Naive thymus-derived CD8-positive, alpha-beta T cell (primary cell): ENCODE results near the gene PLVAP. TPM values are rescaled to one million over a fixed set of nuclear protein-coding genes. Genes with fewer than 3 reads are reported as not detected.

Source experiments
- ATAC-seq, 2 donors: fragments of 150-1000 bp; cut with Tn5 transposase in 1 of 2; sonication (Bioruptor Pico), chemical (Tn5 transposase) in 1 of 2; 1 replicate in 1 of 2; 2 replicates in 1 of 2; pipeline ENCODE4 v1.10.0; 2021; ENCODE audit warnings: mild to moderate bottlenecking in 2 of 2, moderate library complexity in 2 of 2
- POLR2A ChIA-PET: fragments of 350-600 bp; sonication (Branson Sonifier 250); formaldehyde crosslinking; loops from one replicate; lab custom pipeline; 2021; ENCODE audit warnings: antibody characterized with exemption; lab: Charles Lee
- DNase-seq, 10 donors: peaks; one replicate each; pipeline versions ENCODE4 v3.0.0 to v3.0.0-alpha.2; 2020 to 2022
- H3K27ac Mint-ChIP-seq, 10 donors: one replicate each; pipeline ENCODE4 v1.8.0; 2020 to 2022; ENCODE audit warnings: mild to moderate bottlenecking in 10 of 10, mixed read lengths in 10 of 10, moderate library complexity in 4 of 10, inconsistent platforms in 1 of 10
- H3K27me3 Mint-ChIP-seq, 5 donors: one replicate each; pipeline ENCODE4 v1.8.0; 2021 to 2022; ENCODE audit warnings: mixed read lengths in 5 of 5
- H3K36me3 Mint-ChIP-seq, 3 donors: one replicate each; pipeline ENCODE4 v1.8.0; 2020 to 2022; ENCODE audit warnings: mixed read lengths in 3 of 3, mild to moderate bottlenecking in 2 of 3, inconsistent platforms in 1 of 3
- H3K4me1 Mint-ChIP-seq, 4 donors: one replicate each; pipeline ENCODE4 v1.8.0; 2021 to 2022; ENCODE audit warnings: mixed read lengths in 4 of 4
- H3K4me3 Mint-ChIP-seq, 10 donors: one replicate each; pipeline ENCODE4 v1.8.0; 2020 to 2022; ENCODE audit warnings: mild to moderate bottlenecking in 10 of 10, mixed read lengths in 10 of 10, moderate library complexity in 6 of 10, inconsistent platforms in 1 of 10
- H3K9me3 Mint-ChIP-seq, 9 donors: one replicate each; pipeline ENCODE4 v1.8.0; 2020 to 2022; ENCODE audit warnings: mixed read lengths in 9 of 9, mild to moderate bottlenecking in 3 of 9, inconsistent platforms in 1 of 9, moderate library complexity in 1 of 9
- polyA plus RNA-seq, 3 donors: library from polyadenylated mRNA; unstranded; fragments of 300-500 nt; fragmentation: Illumina TruSeq; gene quantifications; one replicate each; pipeline ENCODE4 v1.2.3, GENCODE V29; 2021
- total RNA-seq, 8 experiments: library from RNA in 2 of 8; stranded (reverse) in 2 of 8; gene quantifications; one replicate each; pipeline ENCODE4 v1.2.3 and lab custom pipeline; 2021 to 2026

Gene PLVAP
- total and polyA plus RNA-seq, 5 experiments from 2014 or later: not detected

DNA sequence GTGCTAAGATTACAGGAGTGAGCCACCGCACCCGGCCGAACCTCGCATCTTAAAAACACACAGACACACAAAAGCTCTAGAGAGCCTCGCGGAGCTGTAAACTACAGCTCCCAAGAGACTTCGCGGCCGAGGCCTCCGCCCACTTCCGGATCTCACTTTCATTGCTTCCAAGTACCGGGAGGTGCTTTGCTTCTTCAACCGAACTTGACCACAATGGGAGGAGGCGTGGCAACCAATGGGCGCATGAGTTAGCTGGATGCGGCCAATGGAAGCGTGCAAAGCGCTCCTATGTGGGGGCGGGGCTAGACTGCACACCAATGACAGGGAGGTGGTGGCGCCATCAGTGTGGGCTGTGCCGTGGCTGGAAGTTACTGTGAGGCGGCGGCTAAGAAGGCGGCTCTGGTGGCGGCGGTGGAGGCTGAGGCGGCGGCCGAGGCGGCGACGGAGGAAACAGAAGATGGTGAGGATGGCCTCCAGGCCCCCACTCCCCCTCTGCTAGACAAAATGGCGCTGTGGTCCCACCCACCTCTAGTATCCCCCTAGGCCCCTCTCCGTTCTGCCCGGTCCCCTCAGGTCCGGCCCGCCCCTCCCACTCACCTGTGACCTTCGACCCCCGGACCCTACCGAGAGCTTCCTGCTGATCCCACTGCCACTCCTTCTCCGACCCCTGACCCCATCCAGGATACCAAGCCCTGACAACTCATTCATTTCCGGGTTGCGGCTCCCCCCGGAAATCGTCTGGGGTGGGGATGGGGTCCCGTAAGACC is 67.8 kb downstream of the PLVAP start, which contains the start of gene DDA1:
Gene DDA1 (plus strand): TSS at position 366 of the 767 bp plus-strand sequence. CDS start 92 bp downstream, at position 458.
- DNase-seq: peak; percentile 92 to 100 (median 99)
- Mint-ChIP-seq H3K4me1 (peaks cover 28 to 56% (median 54%) of the 10 kb centered on the region in 4 donors), H3K9me3 (no peaks in the 10 kb centered on the region), H3K27ac (peak within 1 kb of the TSS; percentile 87 to 98 (median 95)), H3K36me3 (peaks cover 0 to 16% (median 0%) of the 10 kb centered on the region in 3 donors), H3K27me3 (no peaks in the 10 kb centered on the region), H3K4me3 (peak within 1 kb of the TSS; percentile 93 to 100 (median 98))
- POLR2A ChIA-PET: interaction anchor here (0.5 to 2.3 kb wide), 21 partner anchors 8 to 1799 kb away, joined by 3 to 36 read pairs (median 4); partner anchors contain the start of genes ANO8, BABAM1, HAUS8 and MVB12A
- ATAC-seq: peak; percentile 82 to 88

DNA sequence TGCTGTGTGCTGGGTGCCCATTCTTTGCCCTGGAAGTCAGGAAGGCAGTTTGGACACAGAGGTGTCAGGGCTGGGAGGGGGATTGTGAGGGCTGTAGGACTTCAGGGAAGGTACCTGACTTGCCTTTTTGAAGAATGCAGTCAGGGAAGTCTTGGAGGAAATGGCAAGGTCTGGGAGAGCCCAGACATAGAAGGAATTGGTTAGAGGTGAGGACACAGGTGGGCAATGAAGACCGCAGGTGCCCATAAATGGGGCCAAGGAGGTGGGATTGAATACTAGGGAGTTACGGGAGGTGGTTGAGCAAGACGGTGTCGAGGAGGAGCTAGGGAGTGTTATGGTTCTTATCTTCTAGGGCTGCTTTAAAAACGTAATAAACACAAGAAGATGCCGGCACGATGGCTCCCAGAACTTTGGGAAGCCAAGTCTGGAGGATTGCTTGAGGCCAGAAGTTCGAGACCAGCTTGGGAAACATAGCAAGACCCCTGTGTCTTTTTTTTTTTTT is 69.2 kb downstream of the PLVAP start:
- POLR2A ChIA-PET: interaction anchor here (0.6 to 2.3 kb wide), 5 partner anchors 16 to 177 kb away, joined by 3 to 21 read pairs (median 4); partner anchors contain the start of gene MVB12A
- Mint-ChIP-seq H3K4me1 (peaks cover 31 to 67% (median 63%) of the 10 kb centered on the region in 4 donors), H3K36me3 (peaks cover 0 to 7% (median 0%) of the 10 kb centered on the region in 3 donors)

DNA sequence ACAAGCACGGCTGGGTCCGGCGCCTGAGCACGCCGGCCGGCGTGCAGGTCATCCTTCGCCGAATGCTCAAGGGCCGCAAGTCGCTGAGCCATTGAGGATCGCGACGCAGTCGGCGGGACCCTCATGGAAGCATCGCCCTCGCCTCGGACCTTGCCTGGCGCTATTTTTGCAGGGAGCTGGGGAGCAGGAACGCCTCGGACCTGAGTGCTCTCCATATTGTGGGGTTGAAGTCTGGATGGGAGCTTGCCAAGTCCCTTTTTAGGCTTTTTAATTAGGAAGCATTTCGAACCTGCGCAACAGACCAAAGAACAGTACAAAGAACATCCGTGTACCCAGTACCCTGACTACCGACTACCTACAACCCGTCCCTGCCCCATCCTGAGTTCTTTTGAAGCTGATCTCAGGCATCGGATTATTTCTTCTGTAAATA is 70.8 kb downstream of the PLVAP start:
- H3K27me3 Mint-ChIP-seq: no peaks in the 10 kb centered on the region
- POLR2A ChIA-PET: interaction anchor here (0.7 to 2.8 kb wide), 9 partner anchors 9 to 1857 kb away, joined by 4 to 10 read pairs (median 4); partner anchors contain the start of gene BABAM1
- H3K4me1 Mint-ChIP-seq: peaks cover 30 to 67% (median 63%) of the 10 kb centered on the region in 4 donors
- peak overlapping the region in 9 of 10 donors; percentile 69 to 94 (median 93) for H3K27ac Mint-ChIP-seq
- no peak for ATAC-seq
- DNase-seq: no peak
- peaks cover 0 to 1% (median 0%) of the 10 kb centered on the region in 3 donors for H3K36me3 Mint-ChIP-seq
- H3K9me3 Mint-ChIP-seq: no peaks in the 10 kb centered on the region
- H3K4me3 Mint-ChIP-seq: peak overlapping the region; percentile 82 to 94 (median 91)

More for the DNA sequence above, 69.2 kb downstream of the PLVAP start:
- DNase-seq (no peak), ATAC-seq (no peak)
- peak overlapping the region; percentile 27 to 94 (median 57) for H3K4me3 Mint-ChIP-seq
- peak overlapping the region in 7 of 10 donors; percentile 24 to 79 (median 74) for H3K27ac Mint-ChIP-seq
- no peaks in the 10 kb centered on the region for H3K27me3 Mint-ChIP-seq
- H3K9me3 Mint-ChIP-seq: no peaks in the 10 kb centered on the region

DNA sequence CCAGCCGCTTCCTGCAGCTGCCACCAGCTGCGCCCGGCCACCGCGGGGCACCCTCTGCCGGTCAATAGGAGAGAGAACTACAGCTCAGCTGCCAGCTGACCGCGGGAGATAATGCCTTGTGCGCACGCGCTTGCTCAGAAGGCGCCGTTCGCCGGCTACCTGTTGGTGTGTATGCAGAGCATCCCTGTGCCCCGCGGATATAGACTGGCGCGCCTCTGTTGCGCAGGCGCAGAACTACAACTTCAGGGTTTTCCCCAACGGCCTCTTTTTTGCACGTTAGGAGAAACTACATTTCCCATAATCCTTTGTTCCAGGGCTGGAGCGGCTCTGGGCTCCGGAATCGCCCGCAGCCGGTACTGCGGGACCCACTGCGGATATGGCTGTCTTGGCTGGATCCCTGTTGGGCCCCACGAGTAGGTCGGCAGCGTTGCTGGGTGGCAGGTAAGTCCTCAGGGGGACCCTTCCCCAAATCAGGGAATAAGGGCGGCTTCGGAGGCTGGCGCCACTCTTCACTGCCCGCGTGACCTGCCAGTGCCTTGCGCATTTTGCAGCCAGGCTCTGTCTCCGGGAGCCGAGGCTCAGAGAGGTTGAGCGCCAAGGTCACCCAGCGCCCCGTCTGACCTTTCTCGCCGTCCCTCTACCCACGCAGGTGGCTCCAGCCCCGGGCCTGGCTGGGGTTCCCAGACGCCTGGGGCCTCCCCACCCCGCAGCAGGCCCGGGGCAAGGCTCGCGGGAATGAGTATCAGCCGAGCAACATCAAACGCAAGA is 71.4 kb downstream of the PLVAP start, which contains the start of gene MRPL34:
Gene MRPL34 (plus strand): TSS at position 356 of the 768 bp plus-strand sequence. CDS start 21 bp downstream, at position 377.
- no peaks in the 10 kb centered on the region for H3K9me3 Mint-ChIP-seq
- H3K4me3 Mint-ChIP-seq: peak within 1 kb of the TSS; percentile 82 to 94 (median 91)
- DNase-seq: peak; percentile 84 to 98 (median 93)
- H3K4me1 Mint-ChIP-seq: peaks cover 29 to 64% (median 59%) of the 10 kb centered on the region in 4 donors
- no peaks in the 10 kb centered on the region for H3K36me3 Mint-ChIP-seq
- ATAC-seq: peak; percentile 59 to 63
- H3K27me3 Mint-ChIP-seq: no peaks in the 10 kb centered on the region
- peak within 1 kb of the TSS; percentile 41 to 96 (median 93) for H3K27ac Mint-ChIP-seq
- POLR2A ChIA-PET: interaction anchor here (0.7 to 2.8 kb wide), 20 partner anchors 10 to 792 kb away, joined by 3 to 16 read pairs (median 4); partner anchors contain the start of genes ANO8, BABAM1, MVB12A and USE1

DNA sequence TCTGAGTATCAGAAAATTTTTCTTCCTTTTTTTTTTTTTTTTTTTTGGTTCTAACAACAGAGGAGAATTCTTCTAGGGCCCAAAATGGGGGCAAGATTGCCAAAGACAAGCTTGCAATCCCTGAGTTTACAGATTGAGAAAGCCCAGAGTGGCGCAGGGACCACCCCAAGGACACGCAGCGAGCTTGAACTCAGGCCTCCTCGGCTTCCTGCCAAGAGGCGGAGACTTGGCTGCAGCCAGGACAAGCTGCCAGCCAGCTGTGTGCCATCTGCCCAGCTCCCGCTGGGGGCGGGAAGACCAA is 72.0 kb downstream of the PLVAP start:
- H3K27me3 Mint-ChIP-seq: no peaks in the 10 kb centered on the region
- DNase-seq (no peak), ATAC-seq (no peak)
- peaks cover 25 to 64% (median 53%) of the 10 kb centered on the region in 4 donors for H3K4me1 Mint-ChIP-seq
- peak overlapping the region; percentile 82 to 94 (median 91) for H3K4me3 Mint-ChIP-seq
- H3K27ac Mint-ChIP-seq: peak overlapping the region; percentile 41 to 96 (median 92)
- H3K9me3 Mint-ChIP-seq: no peaks in the 10 kb centered on the region
- no peaks in the 10 kb centered on the region for H3K36me3 Mint-ChIP-seq
- POLR2A ChIA-PET: interaction anchor here (0.7 to 2.8 kb wide), 16 partner anchors 10 to 792 kb away, joined by 3 to 16 read pairs (median 5); partner anchors contain the start of genes ANO8, BABAM1, MVB12A and USE1

DNA sequence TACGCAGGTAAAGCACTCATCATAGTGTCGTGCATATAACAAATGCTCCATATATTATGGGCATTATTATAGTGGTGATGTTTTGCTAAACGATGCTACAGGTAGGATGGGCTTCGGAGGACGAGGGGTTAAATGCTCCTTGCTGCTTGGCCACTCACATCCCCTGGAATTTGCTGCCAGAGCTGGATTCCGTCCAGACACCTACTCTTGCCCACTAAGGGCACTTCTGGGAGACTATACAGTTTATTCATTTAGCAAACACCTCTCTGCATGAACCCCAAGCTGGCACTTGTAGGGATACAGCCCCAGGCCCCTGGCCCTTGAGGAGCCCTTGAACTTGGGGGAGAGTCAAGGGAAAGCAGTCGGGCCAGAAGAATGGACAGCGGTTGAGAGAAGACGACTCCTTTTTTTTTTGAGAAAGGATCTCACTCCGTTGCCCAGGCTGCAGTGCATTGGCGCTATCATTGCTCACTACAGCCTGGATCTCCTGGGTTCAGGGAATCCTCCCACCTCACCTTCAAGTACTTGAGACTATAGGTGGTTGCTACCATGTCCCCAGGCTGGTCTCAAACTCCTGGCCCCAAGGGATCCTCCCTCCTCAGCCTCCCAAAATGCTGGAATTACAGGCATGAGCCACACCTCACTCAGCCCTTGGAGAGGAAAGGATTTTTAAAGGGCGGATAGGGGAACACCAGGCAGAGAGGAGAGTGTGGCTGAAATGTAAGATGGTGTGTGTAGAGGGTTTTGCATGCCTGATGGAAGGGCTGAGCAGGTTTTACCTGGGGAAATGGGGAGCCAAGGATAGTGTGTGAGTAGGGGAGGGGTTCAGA is 72.5 kb downstream of the PLVAP start:
- POLR2A ChIA-PET: interaction anchor here (0.7 to 2.8 kb wide), 20 partner anchors 10 to 793 kb away, joined by 3 to 16 read pairs (median 4); partner anchors contain the start of genes ANO8, BABAM1, MVB12A and USE1
- ATAC-seq: no peak
- H3K36me3 Mint-ChIP-seq: peaks cover 0 to 4% (median 0%) of the 10 kb centered on the region in 3 donors
- no peaks in the 10 kb centered on the region for H3K9me3 Mint-ChIP-seq
- no peaks in the 10 kb centered on the region for H3K27me3 Mint-ChIP-seq
- H3K4me3 Mint-ChIP-seq: peak overlapping the region; percentile 64 to 94 (median 90)
- H3K27ac Mint-ChIP-seq: peak overlapping the region; percentile 41 to 96 (median 89)
- peaks cover 23 to 63% (median 49%) of the 10 kb centered on the region in 4 donors for H3K4me1 Mint-ChIP-seq
- DNase-seq: no peak

DNA sequence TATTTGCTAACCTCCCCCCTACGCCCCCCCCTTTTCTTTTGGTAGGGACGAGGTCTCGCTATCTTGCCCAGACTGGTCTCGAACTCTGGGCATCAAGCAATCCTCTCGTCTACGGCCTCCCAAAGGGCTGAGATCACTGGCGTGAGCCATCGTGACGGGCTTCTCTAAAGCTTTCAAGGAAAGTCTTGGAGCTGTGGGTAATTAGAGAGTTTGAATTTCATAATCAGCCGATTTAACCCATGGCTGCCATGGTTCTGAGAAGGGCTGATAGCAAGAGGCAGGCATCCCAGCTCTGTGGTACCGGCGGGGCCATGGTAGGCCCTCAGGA is 73.2 kb downstream of the PLVAP start:
- H3K4me1 Mint-ChIP-seq: peaks cover 19 to 57% (median 43%) of the 10 kb centered on the region in 4 donors
- peak overlapping the region; percentile 58 to 86 (median 80) for H3K4me3 Mint-ChIP-seq
- H3K9me3 Mint-ChIP-seq: no peaks in the 10 kb centered on the region
- POLR2A ChIA-PET: interaction anchor here (0.5 to 2.8 kb wide), 13 partner anchors 11 to 800 kb away, joined by 3 to 16 read pairs (median 4); partner anchors contain the start of genes ANO8, BABAM1 and RPL18A
- peak overlapping the region in 6 of 10 donors; percentile 59 to 88 (median 78) for H3K27ac Mint-ChIP-seq
- H3K36me3 Mint-ChIP-seq: peaks cover 0 to 5% (median under 1%) of the 10 kb centered on the region in 3 donors
- DNase-seq (no peak), ATAC-seq (no peak)
- H3K27me3 Mint-ChIP-seq: no peaks in the 10 kb centered on the region

DNA sequence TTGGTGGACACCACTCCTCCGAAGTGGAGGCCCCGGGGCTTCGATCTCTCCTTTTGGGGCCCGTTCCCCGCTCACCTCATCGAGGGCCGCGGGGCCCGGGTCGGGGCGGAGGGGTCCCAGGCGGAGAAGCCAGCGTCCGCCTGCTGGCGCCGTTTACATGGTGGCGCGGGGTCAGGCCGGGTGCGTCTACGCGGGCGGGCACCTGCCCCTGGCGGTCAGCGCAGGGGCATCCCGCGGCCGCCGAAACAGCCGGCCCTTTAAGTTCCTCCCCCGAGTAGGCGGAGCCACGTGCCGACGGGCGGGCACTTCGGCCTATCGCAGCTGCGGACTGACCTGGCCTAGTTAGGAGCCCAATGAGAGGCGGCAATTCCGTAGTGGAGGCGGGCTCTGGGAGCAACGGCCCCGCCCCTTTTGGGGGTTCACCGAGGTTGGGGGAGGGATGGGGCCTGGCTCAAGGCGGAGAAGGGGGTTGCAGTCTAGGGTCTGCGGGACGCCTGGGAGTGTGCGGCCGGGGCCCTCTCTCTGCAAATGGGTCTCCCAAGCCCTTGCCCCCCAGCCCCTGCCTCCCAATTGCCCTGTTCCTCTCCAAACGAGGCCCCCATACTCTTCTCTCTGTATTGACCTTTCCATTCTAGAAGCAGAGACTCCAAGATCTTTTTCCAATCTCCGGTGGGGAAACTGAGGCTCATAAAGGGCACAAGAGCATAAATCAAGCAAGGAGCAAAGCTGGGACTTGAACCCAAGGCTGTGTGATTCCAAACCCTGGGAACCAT is 73.8 kb downstream of the PLVAP start, which contains the start of gene ABHD8:
Gene ABHD8 (minus strand): TSS at position 259 of the 773 bp plus-strand sequence. CDS start 1,809 bp downstream, outside the sequence.
- H3K27me3 Mint-ChIP-seq: no peaks in the 10 kb centered on the region
- H3K36me3 Mint-ChIP-seq: peaks cover 0 to 8% (median 5%) of the 10 kb centered on the region in 3 donors
- H3K4me1 Mint-ChIP-seq: peaks cover 19 to 56% (median 42%) of the 10 kb centered on the region in 4 donors
- POLR2A ChIA-PET: interaction anchor here (0.5 to 2.2 kb wide), 11 partner anchors 10 to 800 kb away, joined by 3 to 12 read pairs (median 4); partner anchors contain the start of genes ANO8 and RPL18A
- H3K27ac Mint-ChIP-seq: peak within 1 kb of the TSS; percentile 31 to 88 (median 71)
- H3K9me3 Mint-ChIP-seq: no peaks in the 10 kb centered on the region
- ATAC-seq (peak; percentile 76 to 81), DNase-seq (peak; percentile 90 to 97 (median 92))
- peak within 1 kb of the TSS; percentile 73 to 86 (median 81) for H3K4me3 Mint-ChIP-seq

DNA sequence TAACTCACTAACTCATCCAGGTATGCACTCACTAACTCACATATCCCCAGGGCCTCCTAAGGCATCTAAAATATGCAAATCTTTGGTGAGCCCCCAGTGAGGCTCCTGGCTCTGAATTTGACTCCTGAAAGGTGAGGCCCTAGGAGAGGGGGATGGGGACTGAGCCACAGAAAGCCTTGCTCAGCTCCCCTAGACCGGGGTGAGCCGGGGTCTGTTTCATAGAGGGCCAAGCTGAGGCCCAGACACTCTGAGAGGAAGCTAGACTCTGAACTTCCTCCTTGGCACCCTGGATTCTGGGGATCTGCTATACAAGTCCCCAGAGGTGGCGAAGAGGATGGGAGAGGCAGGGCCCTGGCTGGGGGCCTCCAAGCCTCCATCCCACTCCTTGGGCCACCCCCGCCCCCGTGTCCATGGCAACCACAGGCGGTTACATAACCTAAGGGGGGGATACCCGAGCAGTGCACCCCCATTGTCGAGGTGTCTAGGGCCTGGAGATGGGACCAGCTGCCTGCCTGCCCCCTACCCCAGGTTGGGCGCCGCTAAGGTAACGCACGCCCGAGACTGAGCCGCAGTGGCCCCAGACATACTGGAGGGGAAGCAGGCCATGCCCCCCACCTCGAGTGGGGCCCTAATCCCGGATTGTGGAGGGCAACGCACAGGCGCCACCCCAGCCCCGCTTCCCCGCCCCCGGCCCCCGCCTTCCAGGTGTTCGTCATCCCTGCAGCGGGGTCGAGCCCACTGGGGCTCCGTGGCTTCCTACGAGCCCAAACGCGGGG is 74.6 kb downstream of the PLVAP start:
- Mint-ChIP-seq H3K36me3 (peaks cover 0 to 10% (median 8%) of the 10 kb centered on the region in 3 donors), H3K4me1 (peaks cover 15 to 50% (median 37%) of the 10 kb centered on the region in 4 donors), H3K9me3 (no peaks in the 10 kb centered on the region), H3K27me3 (no peaks in the 10 kb centered on the region), H3K4me3 (peak overlapping the region; percentile 73 to 85 (median 80)), H3K27ac (peak overlapping the region in 9 of 10 donors; percentile 15 to 84 (median 50))
- peak in 1 of 2 donors; percentile 1 for ATAC-seq
- DNase-seq: peak in 6 of 10 donors; percentile 31 to 73 (median 50)
- POLR2A ChIA-PET: interaction anchor here (0.9 to 2.2 kb wide), 9 partner anchors 9 to 557 kb away, joined by 3 to 12 read pairs (median 4); partner anchors contain the start of genes ANKLE1, ANO8 and RPL18A
